ENCODE data around the gene MARCOL. TPM values are rescaled to one million over a fixed set of nuclear protein-coding genes. Genes with fewer than 3 reads are reported as not detected.
A peak's percentile ranks its signal among the peaks of the same experiment; 100 is the strongest.

The MARCOL gene
- total and polyA plus RNA-seq, 9 of the 15 experiments (the other 6 are each of a cell fraction or from before 2014, with no cell fraction given), result not detected

DNA sequence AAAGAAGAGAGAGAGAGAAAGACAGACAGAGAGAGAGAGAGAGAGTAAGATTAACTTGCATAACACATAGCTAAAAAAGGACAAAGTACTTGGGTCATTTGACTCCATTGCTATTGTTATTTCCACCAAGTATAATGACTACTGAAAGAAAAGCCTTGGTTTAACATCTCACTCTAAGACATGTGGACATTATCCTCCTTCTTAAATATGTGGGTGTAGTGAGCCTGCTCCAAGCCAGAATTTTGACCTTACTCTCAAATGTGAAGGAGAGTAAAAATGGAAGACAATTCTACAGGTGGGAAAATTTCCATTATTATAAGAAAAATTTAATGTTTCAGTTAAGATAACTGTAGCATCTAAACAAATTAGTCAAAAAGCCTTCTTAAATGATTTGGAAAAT is 8.5 kb upstream of the MARCOL start:
- H3K79me2 ChIP-seq (ENCODE audit: control insufficient read depth, insufficient read depth, low read length), result no peaks in the 10 kb centered on the region; the same call in 2 of the 3 replicates
- DNase-seq (ENCODE audit: extremely low read depth in 1 of 4, low spot score in 3 of 4) (peak in 1 of 4 experiments; percentile 4), FAIRE-seq (no peak), ATAC-seq (peak; percentile 55)
- BruUV-seq (replicated peaks), result no TSS peak
- H3K27ac ChIP-seq (ENCODE audit: extremely low read depth, low read depth, low read length), result peak overlapping the region; percentile 61; the same call in 1 of the 3 replicates
- H3K4me2 ChIP-seq (ENCODE audit: insufficient read depth, low read length), result peak overlapping the region; percentile 69; the same call in 1 of the 2 replicates
- 0 out of 2 replicates have a peak overlapping the region, but pooled peaks have one; percentile 31 for H3K4me3 ChIP-seq
- H2AFZ ChIP-seq (ENCODE audit: low read depth, low read length), result peak overlapping the region; percentile 86
- H3K9me3 ChIP-seq (replicated peaks; ENCODE audit: control insufficient read depth, insufficient read depth, low read depth, low read length), result no peaks in the 10 kb centered on the region
- ChIA-PET CTCF (ENCODE audit: low intra/inter-chr PET ratio) (no interaction called here), POLR2A (no interaction called here)
- no peaks in the 10 kb centered on the region for H3K27me3 ChIP-seq (ENCODE audit: control insufficient read depth in 2 of 2, insufficient read depth in 2 of 2, low read length in 2 of 2)
- no peaks in the 10 kb centered on the region for H3K9me1 ChIP-seq (ENCODE audit: control insufficient read depth, insufficient read depth, low read length)
- in situ Hi-C loops (cut with MboI), result no loop called here
- H3K36me3 ChIP-seq (ENCODE audit: control insufficient read depth, insufficient read depth, low read length), result no peaks in the 10 kb centered on the region
- H3K4me1 ChIP-seq (replicated peaks in 1 of 2; ENCODE audit: control insufficient read depth in 2 of 2, insufficient read depth in 2 of 2, low read length in 2 of 2), result no peaks in the 10 kb centered on the region
- intact Hi-C loops (cut with micrococcal nuclease), result no loop called here
- peak overlapping the region in 1 of 2 experiments; percentile 60; a peak in 2 of 4 replicates for H3K9ac ChIP-seq (ENCODE audit: insufficient read depth in 1 of 2, low read depth in 2 of 2, low read length in 2 of 2)
- no peaks in the 10 kb centered on the region for H4K20me1 ChIP-seq (replicated peaks; ENCODE audit: control insufficient read depth, insufficient read depth, low read length)
- TF ChIP-seq PURB (CRISPR knock-in tag; IDR thresholded peaks at IDR 0.05; ENCODE audit: low read depth) (no peak), ZNF77 (CRISPR knock-in tag; IDR thresholded peaks at IDR 0.05) (no peak), FOXA1 (IDR thresholded peaks at IDR 0.05; ENCODE audit: borderline replicate concordance) (no peak), HNRNPK (IDR thresholded peaks at IDR 0.05; ENCODE audit: low read depth, low read length, poor library complexity, severe bottlenecking) (no peak), KDM1A (IDR thresholded peaks at IDR 0.05) (no peak), RBM14 (IDR thresholded peaks at IDR 0.05; ENCODE audit: borderline replicate concordance, insufficient read depth, low read depth, low read length) (no peak)
- TF ChIP-seq, protein P1, sequence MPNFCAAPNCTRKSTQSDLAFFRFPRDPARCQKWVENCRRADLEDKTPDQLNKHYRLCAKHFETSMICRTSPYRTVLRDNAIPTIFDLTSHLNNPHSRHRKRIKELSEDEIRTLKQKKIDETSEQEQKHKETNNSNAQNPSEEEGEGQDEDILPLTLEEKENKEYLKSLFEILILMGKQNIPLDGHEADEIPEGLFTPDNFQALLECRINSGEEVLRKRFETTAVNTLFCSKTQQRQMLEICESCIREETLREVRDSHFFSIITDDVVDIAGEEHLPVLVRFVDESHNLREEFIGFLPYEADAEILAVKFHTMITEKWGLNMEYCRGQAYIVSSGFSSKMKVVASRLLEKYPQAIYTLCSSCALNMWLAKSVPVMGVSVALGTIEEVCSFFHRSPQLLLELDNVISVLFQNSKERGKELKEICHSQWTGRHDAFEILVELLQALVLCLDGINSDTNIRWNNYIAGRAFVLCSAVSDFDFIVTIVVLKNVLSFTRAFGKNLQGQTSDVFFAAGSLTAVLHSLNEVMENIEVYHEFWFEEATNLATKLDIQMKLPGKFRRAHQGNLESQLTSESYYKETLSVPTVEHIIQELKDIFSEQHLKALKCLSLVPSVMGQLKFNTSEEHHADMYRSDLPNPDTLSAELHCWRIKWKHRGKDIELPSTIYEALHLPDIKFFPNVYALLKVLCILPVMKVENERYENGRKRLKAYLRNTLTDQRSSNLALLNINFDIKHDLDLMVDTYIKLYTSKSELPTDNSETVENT (CRISPR knock-in tag; IDR thresholded peaks at IDR 0.05), result no peak
- TF ChIP-seq, protein P2, sequence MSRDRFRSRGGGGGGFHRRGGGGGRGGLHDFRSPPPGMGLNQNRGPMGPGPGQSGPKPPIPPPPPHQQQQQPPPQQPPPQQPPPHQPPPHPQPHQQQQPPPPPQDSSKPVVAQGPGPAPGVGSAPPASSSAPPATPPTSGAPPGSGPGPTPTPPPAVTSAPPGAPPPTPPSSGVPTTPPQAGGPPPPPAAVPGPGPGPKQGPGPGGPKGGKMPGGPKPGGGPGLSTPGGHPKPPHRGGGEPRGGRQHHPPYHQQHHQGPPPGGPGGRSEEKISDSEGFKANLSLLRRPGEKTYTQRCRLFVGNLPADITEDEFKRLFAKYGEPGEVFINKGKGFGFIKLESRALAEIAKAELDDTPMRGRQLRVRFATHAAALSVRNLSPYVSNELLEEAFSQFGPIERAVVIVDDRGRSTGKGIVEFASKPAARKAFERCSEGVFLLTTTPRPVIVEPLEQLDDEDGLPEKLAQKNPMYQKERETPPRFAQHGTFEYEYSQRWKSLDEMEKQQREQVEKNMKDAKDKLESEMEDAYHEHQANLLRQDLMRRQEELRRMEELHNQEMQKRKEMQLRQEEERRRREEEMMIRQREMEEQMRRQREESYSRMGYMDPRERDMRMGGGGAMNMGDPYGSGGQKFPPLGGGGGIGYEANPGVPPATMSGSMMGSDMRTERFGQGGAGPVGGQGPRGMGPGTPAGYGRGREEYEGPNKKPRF (IDR thresholded peaks at IDR 0.05; ENCODE audit: low read depth, low read length), result no peak
- TF ChIP-seq, protein P3, sequence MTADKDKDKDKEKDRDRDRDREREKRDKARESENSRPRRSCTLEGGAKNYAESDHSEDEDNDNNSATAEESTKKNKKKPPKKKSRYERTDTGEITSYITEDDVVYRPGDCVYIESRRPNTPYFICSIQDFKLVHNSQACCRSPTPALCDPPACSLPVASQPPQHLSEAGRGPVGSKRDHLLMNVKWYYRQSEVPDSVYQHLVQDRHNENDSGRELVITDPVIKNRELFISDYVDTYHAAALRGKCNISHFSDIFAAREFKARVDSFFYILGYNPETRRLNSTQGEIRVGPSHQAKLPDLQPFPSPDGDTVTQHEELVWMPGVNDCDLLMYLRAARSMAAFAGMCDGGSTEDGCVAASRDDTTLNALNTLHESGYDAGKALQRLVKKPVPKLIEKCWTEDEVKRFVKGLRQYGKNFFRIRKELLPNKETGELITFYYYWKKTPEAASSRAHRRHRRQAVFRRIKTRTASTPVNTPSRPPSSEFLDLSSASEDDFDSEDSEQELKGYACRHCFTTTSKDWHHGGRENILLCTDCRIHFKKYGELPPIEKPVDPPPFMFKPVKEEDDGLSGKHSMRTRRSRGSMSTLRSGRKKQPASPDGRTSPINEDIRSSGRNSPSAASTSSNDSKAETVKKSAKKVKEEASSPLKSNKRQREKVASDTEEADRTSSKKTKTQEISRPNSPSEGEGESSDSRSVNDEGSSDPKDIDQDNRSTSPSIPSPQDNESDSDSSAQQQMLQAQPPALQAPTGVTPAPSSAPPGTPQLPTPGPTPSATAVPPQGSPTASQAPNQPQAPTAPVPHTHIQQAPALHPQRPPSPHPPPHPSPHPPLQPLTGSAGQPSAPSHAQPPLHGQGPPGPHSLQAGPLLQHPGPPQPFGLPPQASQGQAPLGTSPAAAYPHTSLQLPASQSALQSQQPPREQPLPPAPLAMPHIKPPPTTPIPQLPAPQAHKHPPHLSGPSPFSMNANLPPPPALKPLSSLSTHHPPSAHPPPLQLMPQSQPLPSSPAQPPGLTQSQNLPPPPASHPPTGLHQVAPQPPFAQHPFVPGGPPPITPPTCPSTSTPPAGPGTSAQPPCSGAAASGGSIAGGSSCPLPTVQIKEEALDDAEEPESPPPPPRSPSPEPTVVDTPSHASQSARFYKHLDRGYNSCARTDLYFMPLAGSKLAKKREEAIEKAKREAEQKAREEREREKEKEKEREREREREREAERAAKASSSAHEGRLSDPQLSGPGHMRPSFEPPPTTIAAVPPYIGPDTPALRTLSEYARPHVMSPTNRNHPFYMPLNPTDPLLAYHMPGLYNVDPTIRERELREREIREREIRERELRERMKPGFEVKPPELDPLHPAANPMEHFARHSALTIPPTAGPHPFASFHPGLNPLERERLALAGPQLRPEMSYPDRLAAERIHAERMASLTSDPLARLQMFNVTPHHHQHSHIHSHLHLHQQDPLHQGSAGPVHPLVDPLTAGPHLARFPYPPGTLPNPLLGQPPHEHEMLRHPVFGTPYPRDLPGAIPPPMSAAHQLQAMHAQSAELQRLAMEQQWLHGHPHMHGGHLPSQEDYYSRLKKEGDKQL (CRISPR knock-in tag; IDR thresholded peaks at IDR 0.05; ENCODE audit: borderline replicate concordance), result no peak
